ENCODE data around the gene STRADB.

Gene STRADB

GRCh38 chr2:201484805-201485204 is 33.3 kb downstream of the STRADB start:
- no peaks in the 10 kb centered on the region for H3K79me2 ChIP-seq (ENCODE audit: insufficient read depth, low read depth)
- H3K27me3 ChIP-seq (ENCODE audit: insufficient read depth, low read depth): no peaks in the 10 kb centered on the region
- no peaks in the 10 kb centered on the region for H3K36me3 ChIP-seq (ENCODE audit: insufficient read depth)
- no peak for TF ChIP-seq CTCF (conservative IDR thresholded peaks at IDR 0.05; ENCODE audit: low read depth, low read length)
- H3K27ac ChIP-seq: no peak overlapping the region
- no peak overlapping the region for H3K4me3 ChIP-seq (IDR thresholded peaks at IDR 0.05; ENCODE audit: insufficient read depth, low read depth, low read length)
- H3K9ac ChIP-seq: no peak overlapping the region
- no peak overlapping the region for H3K4me2 ChIP-seq
- no peaks in the 10 kb centered on the region for H4K20me1 ChIP-seq (ENCODE audit: insufficient read depth)
- H3K4me1 ChIP-seq (ENCODE audit: low read depth, poor library complexity, severe bottlenecking): no peaks in the 10 kb centered on the region
- H2AFZ ChIP-seq (ENCODE audit: low read depth): no peak overlapping the region

- no peak for TF ChIP-seq CTCF (conservative IDR thresholded peaks at IDR 0.05; ENCODE audit: low read depth, low read length)
- Histone ChIP-seq H3K27me3 (ENCODE audit: insufficient read depth, low read depth) (no peaks in the 10 kb centered on the region), H3K9ac (no peak overlapping the region)
Observed at GRCh38 chr2:201490291-201490690, 38.8 kb downstream of the STRADB start.

GRCh38 chr2:201496785-201497184 is 45.2 kb downstream of the STRADB start:
- no peak for TF ChIP-seq CTCF (conservative IDR thresholded peaks at IDR 0.05; ENCODE audit: low read depth, low read length)
- no peak overlapping the region for H3K27ac ChIP-seq
- H3K4me2 ChIP-seq: no peak overlapping the region
- H4K20me1 ChIP-seq (ENCODE audit: insufficient read depth): no peaks in the 10 kb centered on the region
- H3K9ac ChIP-seq: no peak overlapping the region
- no peak overlapping the region for H3K4me3 ChIP-seq (IDR thresholded peaks at IDR 0.05; ENCODE audit: insufficient read depth, low read depth, low read length)
- no peaks in the 10 kb centered on the region for H3K27me3 ChIP-seq (ENCODE audit: insufficient read depth, low read depth)
- H3K4me1 ChIP-seq (ENCODE audit: low read depth, poor library complexity, severe bottlenecking): no peaks in the 10 kb centered on the region
- no peak overlapping the region for H2AFZ ChIP-seq (ENCODE audit: low read depth)
- no peaks in the 10 kb centered on the region for H3K36me3 ChIP-seq (ENCODE audit: insufficient read depth)
- no peaks in the 10 kb centered on the region for H3K79me2 ChIP-seq (ENCODE audit: insufficient read depth, low read depth)

More at GRCh38 chr2:201490291-201490690, 38.8 kb downstream of the STRADB start:
- Histone ChIP-seq H2AFZ (ENCODE audit: low read depth) (no peak overlapping the region), H3K79me2 (ENCODE audit: insufficient read depth, low read depth) (no peaks in the 10 kb centered on the region), H3K27ac (no peak overlapping the region), H3K4me1 (ENCODE audit: low read depth, poor library complexity, severe bottlenecking) (no peaks in the 10 kb centered on the region), H3K4me2 (no peak overlapping the region), H3K36me3 (ENCODE audit: insufficient read depth) (no peaks in the 10 kb centered on the region), H4K20me1 (ENCODE audit: insufficient read depth) (no peaks in the 10 kb centered on the region), H3K4me3 (IDR thresholded peaks at IDR 0.05; ENCODE audit: insufficient read depth, low read depth, low read length) (no peak overlapping the region)

GRCh38 chr2:201500534-201500933 is 49.0 kb downstream of the STRADB start:
- H3K4me3 ChIP-seq (IDR thresholded peaks at IDR 0.05; ENCODE audit: insufficient read depth, low read depth, low read length): no peak overlapping the region
- no peak overlapping the region for H2AFZ ChIP-seq (ENCODE audit: low read depth)
- H3K4me1 ChIP-seq (ENCODE audit: low read depth, poor library complexity, severe bottlenecking): no peaks in the 10 kb centered on the region
- no peak overlapping the region for H3K9ac ChIP-seq
- no peak for TF ChIP-seq CTCF (conservative IDR thresholded peaks at IDR 0.05; ENCODE audit: low read depth, low read length)
- H3K4me2 ChIP-seq: no peak overlapping the region
- no peaks in the 10 kb centered on the region for H4K20me1 ChIP-seq (ENCODE audit: insufficient read depth)
- H3K36me3 ChIP-seq (ENCODE audit: insufficient read depth): no peaks in the 10 kb centered on the region
- H3K27ac ChIP-seq: no peak overlapping the region
- no peaks in the 10 kb centered on the region for H3K79me2 ChIP-seq (ENCODE audit: insufficient read depth, low read depth)
- H3K27me3 ChIP-seq (ENCODE audit: insufficient read depth, low read depth): no peaks in the 10 kb centered on the region

Data from KMS-11 (cell line).